ENCODE results near the gene TPX2. TPM values are rescaled to one million over a fixed set of nuclear protein-coding genes. Genes with fewer than 3 reads are reported as not detected.
A peak's percentile ranks its signal among the peaks of the same experiment; 100 is the strongest.

TPX2 gene
- total and polyA plus RNA-seq, 2 donors from 2014 or later: 0.47 to 1.4 TPM

GRCh38 chr20:31747640-31748039 lies 8.6 kb downstream of the TPX2 start:
- Histone ChIP-seq H3K27ac (ENCODE audit: low read depth in 2 of 2, low read length in 2 of 2) (no peak overlapping the region), H3K9ac (ENCODE audit: low read length in 3 of 3) (no peak overlapping the region), H3K4me3 (ENCODE audit: low read length in 3 of 3) (no peak overlapping the region), H3K9me3 (ENCODE audit: control insufficient read depth in 2 of 3, insufficient read depth in 1 of 3, low read length in 3 of 3) (no peaks in the 10 kb centered on the region), H3K27me3 (ENCODE audit: control insufficient read depth, insufficient read depth, low read length) (no peaks in the 10 kb centered on the region), H3K36me3 (ENCODE audit: control insufficient read depth in 2 of 3, insufficient read depth in 3 of 3, low read length in 3 of 3) (no peaks in the 10 kb centered on the region), H3K4me1 (ENCODE audit: control insufficient read depth in 2 of 3, insufficient read depth in 2 of 3, low read depth in 1 of 3, low read length in 3 of 3) (no peaks in the 10 kb centered on the region)
- intact Hi-C loops (cut with DNase I): no loop called here
- FAIRE-seq: no peak
- DNase-seq: peak in 3 of 5 donors; percentile 19 to 54 (median 40)
- TF ChIP-seq CTCF (IDR thresholded peaks at IDR 0.05; ENCODE audit: borderline replicate concordance, extremely low read depth, insufficient read depth): no peak

- Histone ChIP-seq H3K9ac (ENCODE audit: low read length in 3 of 3) (no peak overlapping the region), H3K4me1 (ENCODE audit: control insufficient read depth in 2 of 3, insufficient read depth in 2 of 3, low read depth in 1 of 3, low read length in 3 of 3) (no peaks in the 10 kb centered on the region), H3K4me3 (ENCODE audit: low read length in 3 of 3) (no peak overlapping the region), H3K9me3 (ENCODE audit: control insufficient read depth in 2 of 3, insufficient read depth in 1 of 3, low read length in 3 of 3) (no peaks in the 10 kb centered on the region), H3K27me3 (ENCODE audit: control insufficient read depth, insufficient read depth, low read length) (no peaks in the 10 kb centered on the region), H3K36me3 (ENCODE audit: control insufficient read depth in 2 of 3, insufficient read depth in 3 of 3, low read length in 3 of 3) (no peaks in the 10 kb centered on the region), H3K27ac (ENCODE audit: low read depth in 2 of 2, low read length in 2 of 2) (no peak overlapping the region)
- FAIRE-seq: no peak
- TF ChIP-seq CTCF (IDR thresholded peaks at IDR 0.05; ENCODE audit: borderline replicate concordance, extremely low read depth, insufficient read depth): no peak
- no peak for DNase-seq
- intact Hi-C loops (cut with DNase I): no loop called here
These were observed 10.1 kb downstream of the TPX2 start for GRCh38 chr20:31749223-31749622.

GRCh38 chr20:31751126-31751525 lies 12.0 kb downstream of the TPX2 start:
- no peak for TF ChIP-seq CTCF (IDR thresholded peaks at IDR 0.05; ENCODE audit: borderline replicate concordance, extremely low read depth, insufficient read depth)
- intact Hi-C loops (cut with DNase I): no loop called here
- DNase-seq: peak in 1 of 5 donors; percentile 60
- no peak overlapping the region for H3K27ac ChIP-seq (ENCODE audit: low read depth in 2 of 2, low read length in 2 of 2)
- H3K36me3 ChIP-seq (ENCODE audit: control insufficient read depth in 2 of 3, insufficient read depth in 3 of 3, low read length in 3 of 3): no peaks in the 10 kb centered on the region
- no peaks in the 10 kb centered on the region for H3K4me1 ChIP-seq (ENCODE audit: control insufficient read depth in 2 of 3, insufficient read depth in 2 of 3, low read depth in 1 of 3, low read length in 3 of 3)
- no peaks in the 10 kb centered on the region for H3K9me3 ChIP-seq (ENCODE audit: control insufficient read depth in 2 of 3, insufficient read depth in 1 of 3, low read length in 3 of 3)
- H3K4me3 ChIP-seq (ENCODE audit: low read length in 3 of 3): no peak overlapping the region
- no peak overlapping the region for H3K9ac ChIP-seq (ENCODE audit: low read length in 3 of 3)
- no peak for FAIRE-seq
- H3K27me3 ChIP-seq (ENCODE audit: control insufficient read depth, insufficient read depth, low read length): no peaks in the 10 kb centered on the region

- Histone ChIP-seq H3K36me3 (ENCODE audit: control insufficient read depth in 2 of 3, insufficient read depth in 3 of 3, low read length in 3 of 3) (no peaks in the 10 kb centered on the region), H3K9me3 (ENCODE audit: control insufficient read depth in 2 of 3, insufficient read depth in 1 of 3, low read length in 3 of 3) (no peaks in the 10 kb centered on the region), H3K4me3 (ENCODE audit: low read length in 3 of 3) (no peak overlapping the region), H3K4me1 (ENCODE audit: control insufficient read depth in 2 of 3, insufficient read depth in 2 of 3, low read depth in 1 of 3, low read length in 3 of 3) (no peaks in the 10 kb centered on the region), H3K27me3 (ENCODE audit: control insufficient read depth, insufficient read depth, low read length) (no peaks in the 10 kb centered on the region), H3K27ac (ENCODE audit: low read depth in 2 of 2, low read length in 2 of 2) (no peak overlapping the region), H3K9ac (ENCODE audit: low read length in 3 of 3) (no peak overlapping the region)
- DNase-seq: no peak
- no peak for FAIRE-seq
- intact Hi-C loops (cut with DNase I): no loop called here
- TF ChIP-seq CTCF (IDR thresholded peaks at IDR 0.05; ENCODE audit: borderline replicate concordance, extremely low read depth, insufficient read depth): no peak
These were observed 18.2 kb downstream of the TPX2 start for GRCh38 chr20:31757254-31757653.

Measured in kidney (tissue), 14 donors.